GM12878 (cell line): Measurements from ENCODE around the gene GRAMD1B. TPM values are rescaled to one million over a fixed set of nuclear protein-coding genes. Genes with fewer than 3 reads are reported as not detected.

Source experiments
- BMI1 ChIP-seq: fragments of 450-650 bp; IDR thresholded peaks from 2 replicates; pipeline ENCODE4 v1.6.1; 2016; ENCODE audit warnings: mild to moderate bottlenecking, moderate library complexity, borderline replicate concordance
- CREB1 ChIP-seq: IDR thresholded peaks from 2 replicates; pipeline ENCODE4 v1.6.1; 2012; ENCODE audit warnings: low read depth, mild to moderate bottlenecking, inconsistent platforms
- DPF2 ChIP-seq: fragments of 450-650 bp; IDR thresholded peaks from 2 replicates; pipeline ENCODE4 v1.6.1; 2017; ENCODE audit warnings: mild to moderate bottlenecking
- EGR1 ChIP-seq, 2 experiments: IDR thresholded peaks; 1 replicate in 1 of 2; 2 replicates in 1 of 2; pipeline ENCODE4 v1.6.1; 2011 to 2012; ENCODE audit warnings: low read depth in 2 of 2, low read length in 2 of 2, borderline replicate concordance in 1 of 2, mild to moderate bottlenecking in 1 of 2, moderate library complexity in 1 of 2
- MTA2 ChIP-seq: fragments of 450-650 bp; IDR thresholded peaks from 2 replicates; pipeline ENCODE4 v1.6.1; 2016; ENCODE audit warnings: low read depth, mild to moderate bottlenecking, moderate library complexity
- MXI1 ChIP-seq: fragments of 150-350 bp; IDR thresholded peaks from 2 replicates; pipeline ENCODE4 v1.6.1; 2011; ENCODE audit warnings: low read depth, mild to moderate bottlenecking, inconsistent platforms, low read length, improper control_type of control experiment
- RCOR1 ChIP-seq: conservative IDR thresholded peaks from 2 replicates; pipeline ENCODE4 v1.6.1; 2012; ENCODE audit warnings: low read depth, low read length, improper control_type of control experiment
- TARDBP ChIP-seq: IDR thresholded peaks from 2 replicates; pipeline ENCODE4 v1.6.1; 2016; ENCODE audit warnings: borderline replicate concordance
- TCF3 ChIP-seq: IDR thresholded peaks from 2 replicates; pipeline ENCODE4 v1.6.1; 2012; ENCODE audit warnings: low read depth, mild to moderate bottlenecking, low read length, borderline replicate concordance; ENCODE audit not compliant: insufficient read depth
- TCF7 ChIP-seq: IDR thresholded peaks from 2 replicates; pipeline ENCODE4 v1.6.1; 2014; ENCODE audit warnings: antibody characterized with exemption, borderline replicate concordance
- polyA plus RNA-seq, 11 experiments: library from polyadenylated mRNA; depleted of rRNA in 4 of 11; unstranded in 6 of 11; stranded (reverse) in 5 of 11; fragments of >200 nt; fragmentation: Nextera tagmentation in 4 of 11; fragmentation: Illumina TruSeq in 1 of 11; extraction: Ambion mirVana in 4 of 11; extraction: Trizol in 1 of 11; gene quantifications; 1 replicate in 1 of 11; 2 replicates in 10 of 11; pipeline versions ENCODE4 v1.2.1 to v1.2.3, GENCODE V29; 2011 to 2016; ENCODE audit warnings: inconsistent platforms in 2 of 11, missing spikeins in 2 of 11, low read depth in 1 of 11
- total RNA-seq, 4 experiments: library from RNA; depleted of rRNA in 3 of 4; stranded (reverse); fragments of >200 nt in 3 of 4; fragmentation: Illumina TruSeq in 1 of 4; extraction: Trizol in 1 of 4; gene quantifications; 2 replicates each; pipeline versions ENCODE4 v1.2.1 to v1.2.3, GENCODE V29; 2013 to 2021
- TF ChIP-seq, protein P1 (sequence below): fragments of 450-650 bp; IDR thresholded peaks from 2 replicates; pipeline ENCODE4 v1.6.1; 2017; ENCODE audit warnings: low read depth, mild to moderate bottlenecking, moderate library complexity

Gene GRAMD1B
- total and polyA plus RNA-seq, 10 of the 15 experiments (the other 5 are each of a cell fraction or from before 2014, with no cell fraction given) = 1.9 to 49.1 (median 26.9) TPM

DNA sequence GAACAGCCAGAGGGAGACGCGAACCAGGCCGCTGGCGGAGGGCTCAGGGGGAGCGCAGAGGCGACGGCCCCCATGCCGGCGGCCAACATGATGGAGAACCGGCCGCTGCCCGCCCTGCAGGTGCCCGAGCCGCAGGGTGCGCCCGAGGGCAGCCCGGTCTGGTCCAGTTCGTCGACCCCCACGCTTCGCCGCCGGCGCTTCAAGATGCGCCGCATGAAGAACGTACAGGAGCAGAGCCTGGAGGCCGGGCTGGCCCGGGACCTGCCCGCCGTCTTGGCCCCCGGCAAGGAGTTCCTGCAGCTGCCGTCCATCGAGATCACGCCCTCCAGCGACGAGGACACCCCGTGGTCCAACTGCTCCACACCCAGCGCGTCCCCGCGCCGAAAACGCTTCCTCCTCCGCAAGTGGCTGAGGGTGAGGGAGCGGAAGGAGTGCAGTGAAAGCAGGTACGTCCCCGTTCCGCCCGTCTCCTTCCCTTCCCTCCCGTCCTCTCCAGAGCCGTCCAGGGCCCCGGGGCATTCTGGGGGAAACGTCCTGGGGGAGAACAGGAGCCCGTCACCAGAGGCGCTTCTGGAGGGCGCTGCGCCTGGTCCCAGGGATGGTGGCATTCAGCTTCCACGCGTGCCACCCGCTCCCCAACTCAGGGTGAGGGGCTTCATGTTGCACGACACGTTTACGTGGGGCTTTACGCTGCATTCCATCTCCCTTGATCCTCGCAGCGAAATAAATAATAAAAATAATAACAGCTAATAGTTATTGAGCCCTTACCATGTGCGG is 840 bp downstream of the GRAMD1B start (continued):
- TF ChIP-seq TARDBP (0 out of 2 replicates have a peak, but pooled peaks have one; percentile 6), TCF3 (0 out of 2 replicates have a peak, but pooled peaks have one; percentile 4), CREB1 (peak; percentile 25; the same call in 1 of the 2 replicates), RCOR1 (0 out of 2 replicates have a peak, but pooled peaks have one; percentile 28), MXI1 (no peak), DPF2 (0 out of 2 replicates have a peak, but pooled peaks have one; percentile 37), EGR1 (IDR thresholded peaks at IDR 0.05; ENCODE audit: borderline replicate concordance in 1 of 2, low read depth in 2 of 2, low read length in 2 of 2) (no peak), BMI1 (no peak), MTA2 (peak; percentile 14; the same call in 1 of the 2 replicates), TCF7 (no peak)
- TF ChIP-seq, protein P1, sequence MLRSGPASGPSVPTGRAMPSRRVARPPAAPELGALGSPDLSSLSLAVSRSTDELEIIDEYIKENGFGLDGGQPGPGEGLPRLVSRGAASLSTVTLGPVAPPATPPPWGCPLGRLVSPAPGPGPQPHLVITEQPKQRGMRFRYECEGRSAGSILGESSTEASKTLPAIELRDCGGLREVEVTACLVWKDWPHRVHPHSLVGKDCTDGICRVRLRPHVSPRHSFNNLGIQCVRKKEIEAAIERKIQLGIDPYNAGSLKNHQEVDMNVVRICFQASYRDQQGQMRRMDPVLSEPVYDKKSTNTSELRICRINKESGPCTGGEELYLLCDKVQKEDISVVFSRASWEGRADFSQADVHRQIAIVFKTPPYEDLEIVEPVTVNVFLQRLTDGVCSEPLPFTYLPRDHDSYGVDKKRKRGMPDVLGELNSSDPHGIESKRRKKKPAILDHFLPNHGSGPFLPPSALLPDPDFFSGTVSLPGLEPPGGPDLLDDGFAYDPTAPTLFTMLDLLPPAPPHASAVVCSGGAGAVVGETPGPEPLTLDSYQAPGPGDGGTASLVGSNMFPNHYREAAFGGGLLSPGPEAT = no peak
